K562 (cell line): ENCODE results near the gene BTAF1. TPM values are rescaled to one million over a fixed set of nuclear protein-coding genes. Genes with fewer than 3 reads are reported as not detected.

Experiments used
- CBX5 ChIP-seq: IDR thresholded peaks from 2 replicates; pipeline ENCODE4 v1.6.1; 2014; ENCODE audit warnings: low read depth, borderline replicate concordance
- FOS ChIP-seq: IDR thresholded peaks from 3 replicates; pipeline ENCODE4 v1.6.1; 2011; ENCODE audit not compliant: insufficient read length; ENCODE audit errors: extremely low read depth
- HDGF ChIP-seq: fragments of 450-650 bp; IDR thresholded peaks from 2 replicates; pipeline ENCODE4 v1.6.1; 2016
- HIVEP1 ChIP-seq: fragments of 250-450 bp; sonication (Bioruptor Pico); IDR thresholded peaks from 2 replicates; pipeline ENCODE4 v1.4.0; 2020; ENCODE audit warnings: mild to moderate bottlenecking
- KDM4B ChIP-seq, 2 experiments: fragments of 450-650 bp in 1 of 2; sonication (generic) in 1 of 2; IDR thresholded peaks; 2 replicates each; pipeline ENCODE4 v1.6.1; 2016 to 2017; ENCODE audit warnings: borderline replicate concordance in 2 of 2, antibody characterized with exemption in 1 of 2, low read depth in 1 of 2, mild to moderate bottlenecking in 1 of 2
- MXI1 ChIP-seq: IDR thresholded peaks from 2 replicates; pipeline ENCODE4 v1.6.1; 2011; ENCODE audit warnings: low read depth, mild to moderate bottlenecking, improper control_type of control experiment, low read length
- SREBF2 ChIP-seq: sonication (generic); formaldehyde crosslinking; IDR thresholded peaks from 2 replicates; pipeline ENCODE4 v1.4.0; 2020; ENCODE audit warnings: mild to moderate bottlenecking, missing genetic modification reagents
- ZNF253 ChIP-seq: fragments of 250-450 bp; sonication (Bioruptor Pico); conservative IDR thresholded peaks from 2 replicates; pipeline ENCODE4 v1.6.1; 2021; ENCODE audit warnings: mild to moderate bottlenecking
- ZNF282 ChIP-seq: sonication (generic); formaldehyde crosslinking; IDR thresholded peaks from 2 replicates; pipeline ENCODE4 v1.8.1; 2023; ENCODE audit warnings: missing genetic modification reagents
- ZNF592 ChIP-seq: fragments of 450-650 bp; IDR thresholded peaks from 2 replicates; pipeline ENCODE4 v1.6.1; 2017; ENCODE audit warnings: antibody characterized with exemption, mild to moderate bottlenecking
- ZNF609 ChIP-seq: sonication (generic); formaldehyde crosslinking; IDR thresholded peaks from 2 replicates; pipeline ENCODE4 v1.8.1; 2023; ENCODE audit warnings: missing genetic modification reagents, mild to moderate bottlenecking, borderline replicate concordance
- polyA plus RNA-seq, 8 experiments: library from polyadenylated mRNA; depleted of rRNA in 4 of 8; stranded (reverse) in 5 of 8; unstranded in 3 of 8; fragments of >200 nt; fragmentation: Nextera tagmentation in 2 of 8; fragmentation: Illumina TruSeq in 1 of 8; extraction: Ambion mirVana in 2 of 8; extraction: Trizol in 1 of 8; gene quantifications; 2 replicates each; pipeline versions ENCODE4 v1.2.1 to v1.2.3, GENCODE V29; 2011 to 2014; ENCODE audit warnings: inconsistent platforms in 1 of 8, missing spikeins in 1 of 8
- total RNA-seq, 7 experiments: library from RNA; depleted of rRNA in 6 of 7; stranded (reverse); fragments of >200 nt in 6 of 7; fragmentation: Illumina TruSeq in 2 of 7; extraction: Trizol in 2 of 7; gene quantifications; 2 replicates each; pipeline versions ENCODE4 v1.2.1 to v1.2.3, GENCODE V29; 2011 to 2021; ENCODE audit warnings: low replicate concordance in 1 of 7
- TF ChIP-seq, protein P1 (sequence below): fragments of 250-450 bp; sonication (Bioruptor Pico); IDR thresholded peaks from 2 replicates; pipeline ENCODE4 v1.8.0; 2021; ENCODE audit warnings: mild to moderate bottlenecking, moderate library complexity
- TF ChIP-seq, protein P2 (sequence below): fragments of 250-450 bp; sonication (Bioruptor Pico); IDR thresholded peaks from 2 replicates; pipeline ENCODE4 v1.8.0; 2022; ENCODE audit warnings: moderate library complexity, mild to moderate bottlenecking, inconsistent platforms
- TF ChIP-seq, protein P3 (sequence below): fragments of 450-650 bp; IDR thresholded peaks from 2 replicates; pipeline ENCODE4 v1.6.1; 2016; ENCODE audit warnings: low read depth, mild to moderate bottlenecking, moderate library complexity

Gene BTAF1
- total and polyA plus RNA-seq, 9 of the 15 experiments (the other 6 are each of a cell fraction or from before 2014, with no cell fraction given): 6.6 to 70.7 (median 30.5) TPM

DNA sequence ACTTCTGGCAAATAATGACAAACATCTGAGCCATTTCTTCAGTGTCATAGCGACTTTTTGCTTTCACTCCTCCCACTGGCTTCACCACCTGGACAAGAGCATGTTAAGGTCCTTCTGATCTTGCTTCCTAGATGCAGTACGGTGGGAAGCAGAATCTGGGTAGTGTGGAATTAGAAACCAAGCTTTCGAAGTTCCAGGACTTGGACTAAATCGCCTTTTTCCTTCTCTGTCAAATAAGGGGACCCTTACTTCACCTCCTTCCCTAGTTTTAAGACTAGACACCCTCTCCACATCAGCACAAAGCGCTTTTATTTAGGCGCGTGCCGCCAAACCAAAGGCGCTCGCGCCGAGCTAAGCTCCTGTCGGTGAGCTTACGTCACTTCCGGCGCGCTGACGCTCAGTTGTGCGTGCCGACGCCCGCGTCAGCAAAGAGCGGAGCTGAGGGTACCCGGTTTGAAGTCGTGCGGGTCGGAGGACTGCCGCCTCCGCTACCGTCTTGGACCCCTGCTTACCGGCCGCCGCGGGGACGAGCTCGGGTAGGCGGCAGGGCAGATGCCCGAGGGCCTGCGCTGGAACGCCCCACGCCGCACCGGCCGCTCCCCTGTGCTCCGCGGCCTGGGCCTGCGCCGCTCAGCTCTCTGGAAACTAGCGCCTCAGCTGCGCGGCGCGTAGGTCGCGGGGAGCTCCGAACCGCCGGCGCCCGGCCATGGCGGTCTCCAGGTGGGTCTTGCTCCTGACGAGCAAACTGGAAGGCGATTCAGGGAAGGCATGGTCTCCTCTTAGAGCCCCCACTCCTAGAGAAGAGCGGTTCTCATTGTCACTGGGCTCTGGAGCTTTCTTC lies at the start of gene BTAF1 (continued):
- no peak for TF ChIP-seq HIVEP1
- no peak for TF ChIP-seq ZNF253 (CRISPR knock-in tag)
- no peak for TF ChIP-seq ZNF282 (CRISPR knock-in tag)
- TF ChIP-seq CBX5: no peak
- TF ChIP-seq, protein P1, sequence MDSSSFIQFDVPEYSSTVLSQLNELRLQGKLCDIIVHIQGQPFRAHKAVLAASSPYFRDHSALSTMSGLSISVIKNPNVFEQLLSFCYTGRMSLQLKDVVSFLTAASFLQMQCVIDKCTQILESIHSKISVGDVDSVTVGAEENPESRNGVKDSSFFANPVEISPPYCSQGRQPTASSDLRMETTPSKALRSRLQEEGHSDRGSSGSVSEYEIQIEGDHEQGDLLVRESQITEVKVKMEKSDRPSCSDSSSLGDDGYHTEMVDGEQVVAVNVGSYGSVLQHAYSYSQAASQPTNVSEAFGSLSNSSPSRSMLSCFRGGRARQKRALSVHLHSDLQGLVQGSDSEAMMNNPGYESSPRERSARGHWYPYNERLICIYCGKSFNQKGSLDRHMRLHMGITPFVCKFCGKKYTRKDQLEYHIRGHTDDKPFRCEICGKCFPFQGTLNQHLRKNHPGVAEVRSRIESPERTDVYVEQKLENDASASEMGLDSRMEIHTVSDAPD (CRISPR knock-in tag): no peak
- TF ChIP-seq ZNF592: peak; percentile 69
- TF ChIP-seq MXI1: no peak
- TF ChIP-seq, protein P2, sequence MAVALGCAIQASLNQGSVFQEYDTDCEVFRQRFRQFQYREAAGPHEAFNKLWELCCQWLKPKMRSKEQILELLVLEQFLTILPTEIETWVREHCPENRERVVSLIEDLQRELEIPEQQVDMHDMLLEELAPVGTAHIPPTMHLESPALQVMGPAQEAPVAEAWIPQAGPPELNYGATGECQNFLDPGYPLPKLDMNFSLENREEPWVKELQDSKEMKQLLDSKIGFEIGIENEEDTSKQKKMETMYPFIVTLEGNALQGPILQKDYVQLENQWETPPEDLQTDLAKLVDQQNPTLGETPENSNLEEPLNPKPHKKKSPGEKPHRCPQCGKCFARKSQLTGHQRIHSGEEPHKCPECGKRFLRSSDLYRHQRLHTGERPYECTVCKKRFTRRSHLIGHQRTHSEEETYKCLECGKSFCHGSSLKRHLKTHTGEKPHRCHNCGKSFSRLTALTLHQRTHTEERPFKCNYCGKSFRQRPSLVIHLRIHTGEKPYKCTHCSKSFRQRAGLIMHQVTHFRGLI (CRISPR knock-in tag): no peak
- TF ChIP-seq FOS: no peak
- TF ChIP-seq KDM4B (IDR thresholded peaks at IDR 0.05; ENCODE audit: borderline replicate concordance in 2 of 2, low read depth in 1 of 2): no peak
- TF ChIP-seq, protein P3, sequence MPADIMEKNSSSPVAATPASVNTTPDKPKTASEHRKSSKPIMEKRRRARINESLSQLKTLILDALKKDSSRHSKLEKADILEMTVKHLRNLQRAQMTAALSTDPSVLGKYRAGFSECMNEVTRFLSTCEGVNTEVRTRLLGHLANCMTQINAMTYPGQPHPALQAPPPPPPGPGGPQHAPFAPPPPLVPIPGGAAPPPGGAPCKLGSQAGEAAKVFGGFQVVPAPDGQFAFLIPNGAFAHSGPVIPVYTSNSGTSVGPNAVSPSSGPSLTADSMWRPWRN: 0 out of 2 replicates have a peak, but pooled peaks have one; percentile 31
- no peak for TF ChIP-seq SREBF2 (CRISPR knock-in tag)
- TF ChIP-seq ZNF609 (CRISPR knock-in tag): no peak
- TF ChIP-seq HDGF: no peak
